ENCODE measurements around the gene TUBA3E.
"Not testable (repeated sequence)": the region's sequence is repeated elsewhere in the genome, so short reads cannot be mapped to it uniquely, and the experiment has no call there.

The TUBA3E gene

GRCh38 chr2:130152816-130153595 is 45.2 kb downstream of the TUBA3E start:
- H3K4me3 ChIP-seq (replicated peaks; ENCODE audit: insufficient read depth, low read length): no peak overlapping the region
- no peak overlapping the region for H3K27ac ChIP-seq (replicated peaks)
- TF ChIP-seq POLR2AphosphoS5 (IDR thresholded peaks at IDR 0.05; ENCODE audit: low read depth) (no peak), CTCF (IDR thresholded peaks at IDR 0.05; ENCODE audit: insufficient read depth, low read length) (no peak), SPI1 (IDR thresholded peaks at IDR 0.05; ENCODE audit: borderline replicate concordance, low read depth) (no peak), REST (IDR thresholded peaks at IDR 0.05; ENCODE audit: insufficient replicate concordance, low read depth) (no peak), GABPA (IDR thresholded peaks at IDR 0.05; ENCODE audit: low read depth) (no peak)
- DNase-seq (ENCODE audit: low read depth in 1 of 2, low spot score in 1 of 2): no peak
- no peaks in the 10 kb centered on the region for H3K27me3 ChIP-seq (ENCODE audit: insufficient read depth, poor library complexity, severe bottlenecking)

- not testable (repeated sequence) for H3K27ac ChIP-seq (replicated peaks); H3K4me3 ChIP-seq (replicated peaks; ENCODE audit: insufficient read depth, low read length); DNase-seq (ENCODE audit: low read depth in 1 of 2, low spot score in 1 of 2); H3K27me3 ChIP-seq (ENCODE audit: insufficient read depth, poor library complexity, severe bottlenecking)
Observed at GRCh38 chr2:130152136-130152815, 46.0 kb downstream of the TUBA3E start.

- DNase-seq (ENCODE audit: low read depth in 1 of 2, low spot score in 1 of 2); H3K27ac ChIP-seq (replicated peaks); H3K27me3 ChIP-seq (ENCODE audit: insufficient read depth, poor library complexity, severe bottlenecking); H3K4me3 ChIP-seq (replicated peaks; ENCODE audit: insufficient read depth, low read length): not testable (repeated sequence)
Observed at GRCh38 chr2:130151145-130151512, 47.1 kb downstream of the TUBA3E start.

GRCh38 chr2:130150181-130151144 is 47.8 kb downstream of the TUBA3E start:
- no peak for DNase-seq (ENCODE audit: low read depth in 1 of 2, low spot score in 1 of 2)
- Histone ChIP-seq H3K27me3 (ENCODE audit: insufficient read depth, poor library complexity, severe bottlenecking) (peaks cover 1% of the 10 kb centered on the region), H3K4me3 (replicated peaks; ENCODE audit: insufficient read depth, low read length) (no peak overlapping the region), H3K27ac (replicated peaks) (no peak overlapping the region)
- TF ChIP-seq REST (IDR thresholded peaks at IDR 0.05; ENCODE audit: insufficient replicate concordance, low read depth) (no peak), GABPA (IDR thresholded peaks at IDR 0.05; ENCODE audit: low read depth) (no peak), POLR2AphosphoS5 (IDR thresholded peaks at IDR 0.05; ENCODE audit: low read depth) (no peak), CTCF (IDR thresholded peaks at IDR 0.05; ENCODE audit: insufficient read depth, low read length) (no peak), SPI1 (IDR thresholded peaks at IDR 0.05; ENCODE audit: borderline replicate concordance, low read depth) (no peak)

- not testable (repeated sequence) for H3K27me3 ChIP-seq (ENCODE audit: insufficient read depth, poor library complexity, severe bottlenecking); H3K27ac ChIP-seq (replicated peaks); DNase-seq (ENCODE audit: low read depth in 1 of 2, low spot score in 1 of 2); H3K4me3 ChIP-seq (replicated peaks; ENCODE audit: insufficient read depth, low read length)
Observed at GRCh38 chr2:130148515-130148914, 49.7 kb downstream of the TUBA3E start.

- H3K27ac ChIP-seq (replicated peaks); H3K27me3 ChIP-seq (ENCODE audit: insufficient read depth, poor library complexity, severe bottlenecking); H3K4me3 ChIP-seq (replicated peaks; ENCODE audit: insufficient read depth, low read length); DNase-seq (ENCODE audit: low read depth in 1 of 2, low spot score in 1 of 2): not testable (repeated sequence)
Observed at GRCh38 chr2:130145006-130145414, 53.2 kb downstream of the TUBA3E start, which contains the start of gene CCDC74B. CCDC74B (minus strand) TSS chr2:130145112; CDS start chr2:130144996, 116 bp downstream.

- not testable (repeated sequence) for H3K27ac ChIP-seq (replicated peaks); DNase-seq (ENCODE audit: low read depth in 1 of 2, low spot score in 1 of 2); H3K4me3 ChIP-seq (replicated peaks; ENCODE audit: insufficient read depth, low read length); H3K27me3 ChIP-seq (ENCODE audit: insufficient read depth, poor library complexity, severe bottlenecking)
Observed at GRCh38 chr2:130143266-130144039, 54.8 kb downstream of the TUBA3E start.
